HG02759 (cell line): ENCODE measurements around the gene GRID1.

Experiments
- ATAC-seq: cut with Tn5 transposase; IDR thresholded peaks from one replicate; pipeline ENCODE4 v1.9.1; 2021; ENCODE audit warnings: mild to moderate bottlenecking, moderate library complexity; ENCODE audit not compliant: unreplicated experiment

The GRID1 gene

DNA sequence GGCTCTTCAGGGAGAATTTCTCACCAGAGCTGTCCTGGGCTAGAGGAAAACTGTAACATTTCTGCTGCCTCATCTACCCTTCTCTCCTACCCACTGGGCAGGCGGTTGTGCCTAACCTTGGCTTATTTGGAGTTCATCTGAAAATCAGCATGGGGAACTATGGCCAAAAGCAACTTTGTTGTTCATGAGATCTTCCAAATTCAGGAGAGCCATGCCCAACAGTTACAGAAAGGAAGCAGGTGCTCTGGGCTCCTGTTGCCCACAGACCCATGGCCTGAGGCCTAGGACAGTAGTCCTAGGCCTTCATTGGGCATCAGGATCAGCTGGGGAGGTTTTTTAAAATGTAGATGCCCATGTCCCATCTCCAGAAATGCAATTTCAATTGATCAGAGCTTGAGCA, 85.2 kb downstream of the GRID1 start:
- ATAC-seq: no peak

- ATAC-seq: no peak
Observed at GRCh38 chr10:86269332-86269731, 97.3 kb downstream of the GRID1 start.

GRCh38 chr10:86267286-86268195, 99.1 kb downstream of the GRID1 start:
- no peak for ATAC-seq

DNA sequence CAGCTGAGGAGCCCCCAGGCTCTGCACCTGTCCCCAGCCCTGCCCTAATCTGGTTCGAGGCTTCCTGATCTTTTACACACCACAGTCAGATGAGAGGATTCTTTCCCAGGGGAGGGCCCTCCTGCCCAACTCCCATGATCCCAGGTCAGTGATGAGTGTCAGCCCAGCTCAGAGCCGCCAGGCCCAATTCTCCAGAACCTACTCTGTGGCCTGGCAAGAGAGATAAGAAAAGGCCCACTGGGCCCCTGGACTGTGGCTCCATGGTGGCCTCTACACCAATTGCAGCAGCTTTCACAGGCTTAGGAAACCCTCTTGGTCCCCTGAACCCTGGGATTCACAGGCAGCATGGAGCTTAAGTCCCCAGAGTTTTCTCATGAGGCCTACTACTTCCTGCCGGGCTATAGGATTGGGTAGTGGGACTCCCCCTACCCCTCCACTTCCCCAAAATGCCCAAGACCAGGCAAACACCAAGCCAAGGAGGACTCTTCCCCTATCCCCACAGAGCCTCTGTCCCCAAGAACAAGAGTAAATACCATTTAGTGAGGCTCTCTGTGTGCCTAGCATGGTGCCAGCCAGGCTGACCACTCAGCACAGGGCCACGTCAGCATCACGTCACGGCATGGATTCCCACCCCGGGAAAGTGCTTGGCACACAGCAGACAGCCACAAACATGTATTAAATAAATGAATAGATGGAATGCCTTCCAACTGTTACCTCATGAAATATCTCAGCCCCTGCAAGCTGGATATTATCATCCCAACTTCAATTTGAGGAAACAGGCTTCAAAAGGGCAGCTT, 100.0 kb downstream of the GRID1 start:
- no peak for ATAC-seq

GRCh38 chr10:86265895-86266259, 100.7 kb downstream of the GRID1 start:
- no peak for ATAC-seq

- ATAC-seq: no peak
Observed at GRCh38 chr10:86265236-86265894, 101.2 kb downstream of the GRID1 start.

GRCh38 chr10:86264481-86265231, 101.9 kb downstream of the GRID1 start:
- ATAC-seq: no peak

GRCh38 chr10:86263907-86264306, 102.7 kb downstream of the GRID1 start:
- ATAC-seq: no peak

DNA sequence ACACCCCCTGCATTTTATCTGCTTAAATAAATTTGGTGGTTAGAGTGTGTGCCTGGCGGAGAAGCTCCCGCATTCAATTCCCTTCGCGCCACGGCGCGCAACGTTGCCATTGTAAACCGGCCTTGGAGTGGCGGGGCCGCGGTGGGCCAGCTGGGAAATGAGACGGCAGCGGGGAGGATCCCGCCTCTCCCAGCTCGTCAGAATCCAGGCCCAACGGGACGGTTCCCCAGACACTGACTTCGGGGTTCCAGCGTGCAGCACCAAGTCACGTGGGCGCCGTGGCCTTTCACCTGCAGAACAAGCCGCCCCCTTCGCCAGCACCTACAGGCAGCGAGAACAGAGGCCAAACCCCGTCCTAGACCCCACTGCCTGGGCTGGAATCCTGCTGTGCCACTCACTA, 103.4 kb downstream of the GRID1 start:
- no peak for ATAC-seq

DNA sequence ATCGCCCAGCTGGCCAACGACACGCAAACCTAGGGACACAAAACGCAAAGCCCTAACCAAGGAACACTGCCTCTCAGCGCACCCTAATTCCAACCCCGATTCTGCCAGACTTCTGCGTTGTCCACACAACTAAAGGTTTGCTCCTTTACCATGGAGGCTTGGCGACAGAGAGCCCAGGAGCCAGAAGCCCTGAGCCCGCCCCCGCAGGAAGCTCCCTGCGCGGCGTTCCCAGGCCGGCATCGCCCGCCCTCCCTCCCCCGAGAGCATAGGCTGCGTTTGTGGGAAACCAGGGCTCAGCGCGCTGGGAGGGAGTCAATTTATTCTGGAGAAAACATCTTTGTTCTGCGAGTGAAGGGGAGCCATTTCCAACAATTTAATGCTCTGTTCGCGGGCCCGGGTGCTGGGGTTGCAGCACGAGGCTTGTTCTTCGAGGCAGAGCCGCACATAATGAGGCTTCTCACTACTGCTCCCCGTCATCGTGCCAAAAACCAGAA, 103.9 kb downstream of the GRID1 start:
- no peak for ATAC-seq

GRCh38 chr10:86261941-86262687, 104.5 kb downstream of the GRID1 start:
- peak; percentile 82 for ATAC-seq

DNA sequence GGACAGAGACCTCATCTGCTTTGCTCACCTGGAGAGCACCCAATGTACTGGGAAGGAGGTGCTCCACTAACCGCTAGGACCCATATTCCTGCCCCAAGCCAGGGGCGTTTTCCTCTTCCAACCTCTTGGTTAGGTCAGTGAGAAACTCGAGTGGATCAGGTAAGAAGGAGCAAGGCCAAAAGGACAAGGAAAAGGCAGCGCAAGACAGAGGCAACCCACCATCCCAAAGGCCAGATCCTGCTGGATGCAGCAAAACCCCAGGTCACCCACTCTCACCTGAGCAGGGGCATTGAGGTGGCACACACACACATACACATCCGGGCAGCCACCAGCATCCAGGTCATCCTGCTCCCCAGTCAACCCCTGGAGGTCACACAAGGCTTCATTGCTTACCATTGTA, 105.1 kb downstream of the GRID1 start:
- ATAC-seq: no peak

DNA sequence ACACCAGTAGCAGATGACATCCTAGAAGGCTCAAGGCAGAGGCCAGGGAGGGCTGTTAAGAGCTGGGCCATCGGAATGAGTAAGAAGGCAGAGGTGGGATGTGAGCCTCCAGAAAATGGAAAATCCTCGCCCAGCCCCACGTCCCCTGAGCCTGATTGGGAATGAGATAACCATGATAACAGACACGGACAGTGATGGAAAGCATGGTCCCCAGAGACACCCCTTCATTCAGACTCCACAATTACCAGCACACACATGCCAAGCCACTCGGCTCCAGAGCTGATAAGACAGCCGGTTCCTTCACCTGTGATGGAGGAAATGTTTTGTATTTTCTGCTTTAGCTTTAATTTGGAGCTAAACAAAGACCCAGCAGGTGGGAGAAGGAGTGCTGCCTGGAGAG, 106.0 kb downstream of the GRID1 start:
- no peak for ATAC-seq

DNA sequence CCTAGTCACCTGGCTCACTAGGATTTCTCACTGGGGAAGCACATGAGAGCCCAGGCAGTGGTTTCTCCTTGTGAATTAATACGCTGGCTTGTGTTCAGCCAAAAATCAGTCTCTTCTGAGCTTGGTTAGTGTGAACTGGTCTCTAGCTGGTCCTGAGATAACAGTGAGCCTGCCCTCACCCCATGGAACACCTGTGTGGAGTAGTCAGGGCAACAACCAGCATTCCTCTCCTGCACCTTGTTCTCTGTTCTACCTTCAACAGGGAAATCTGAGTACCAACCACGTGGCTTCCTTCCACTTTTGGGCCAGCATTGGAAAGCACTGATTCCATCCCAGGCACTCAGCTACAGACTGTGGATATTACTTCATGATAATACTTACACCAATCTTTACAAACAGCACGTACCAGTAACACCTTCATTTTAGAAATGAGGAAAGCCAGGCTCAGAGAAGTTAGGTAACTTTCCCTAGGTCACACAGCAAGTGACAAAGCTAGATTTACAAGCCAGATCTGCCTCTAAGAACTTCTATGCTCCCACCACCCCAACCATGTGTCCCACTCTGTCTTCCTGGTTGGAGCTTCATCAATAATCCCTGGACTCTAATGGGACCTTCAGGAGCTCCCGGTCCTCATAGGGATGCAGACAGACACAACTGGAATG, 106.6 kb downstream of the GRID1 start:
- no peak for ATAC-seq

- no peak for ATAC-seq
Observed at GRCh38 chr10:86258941-86259340, 107.7 kb downstream of the GRID1 start.

- ATAC-seq: no peak
Observed at GRCh38 chr10:86258499-86258898, 108.1 kb downstream of the GRID1 start.

GRCh38 chr10:86257683-86258082, 108.9 kb downstream of the GRID1 start:
- no peak for ATAC-seq

- ATAC-seq: no peak
Observed at GRCh38 chr10:86256690-86257315, 109.8 kb downstream of the GRID1 start.
